ENCODE measurements around the gene SMLR1. TPM values are rescaled to one million over a fixed set of nuclear protein-coding genes. Genes with fewer than 3 reads are reported as not detected.

The SMLR1 gene
- total and polyA plus RNA-seq, 12 donors: 0.08 to 3.9 (median 0.42) TPM; not detected in 3

DNA sequence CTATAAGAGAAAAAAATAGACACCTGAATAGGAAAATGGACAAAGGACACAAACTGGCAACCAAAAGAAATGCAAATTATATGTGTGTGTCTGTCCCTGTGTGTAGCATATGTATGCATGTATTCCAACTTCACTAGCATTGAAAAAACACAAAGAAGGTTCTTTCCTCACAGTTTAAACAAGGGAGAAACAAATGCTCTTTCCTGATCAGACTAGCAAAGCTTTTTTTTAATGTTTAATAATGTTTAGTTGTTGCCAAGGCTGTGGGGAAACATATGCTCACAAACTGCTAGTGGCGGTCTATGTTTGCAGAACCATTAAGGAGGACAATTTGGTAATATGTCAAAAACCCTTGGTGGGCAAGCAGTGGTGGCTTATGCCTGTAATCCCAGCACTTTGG lies 22.4 kb downstream of the SMLR1 start:
- Histone ChIP-seq H3K27ac (no peak overlapping the region), H3K4me3 (no peak overlapping the region), H3K27me3 (no peaks in the 10 kb centered on the region), H3K36me3 (replicated peaks in 1 of 2) (no peaks in the 10 kb centered on the region), H3K4me1 (replicated peaks in 1 of 2) (peaks cover 0 to 6% of the 10 kb centered on the region in 2 donors), H3K9me3 (replicated peaks in 1 of 3) (no peaks in the 10 kb centered on the region)
- TF ChIP-seq, protein P1, sequence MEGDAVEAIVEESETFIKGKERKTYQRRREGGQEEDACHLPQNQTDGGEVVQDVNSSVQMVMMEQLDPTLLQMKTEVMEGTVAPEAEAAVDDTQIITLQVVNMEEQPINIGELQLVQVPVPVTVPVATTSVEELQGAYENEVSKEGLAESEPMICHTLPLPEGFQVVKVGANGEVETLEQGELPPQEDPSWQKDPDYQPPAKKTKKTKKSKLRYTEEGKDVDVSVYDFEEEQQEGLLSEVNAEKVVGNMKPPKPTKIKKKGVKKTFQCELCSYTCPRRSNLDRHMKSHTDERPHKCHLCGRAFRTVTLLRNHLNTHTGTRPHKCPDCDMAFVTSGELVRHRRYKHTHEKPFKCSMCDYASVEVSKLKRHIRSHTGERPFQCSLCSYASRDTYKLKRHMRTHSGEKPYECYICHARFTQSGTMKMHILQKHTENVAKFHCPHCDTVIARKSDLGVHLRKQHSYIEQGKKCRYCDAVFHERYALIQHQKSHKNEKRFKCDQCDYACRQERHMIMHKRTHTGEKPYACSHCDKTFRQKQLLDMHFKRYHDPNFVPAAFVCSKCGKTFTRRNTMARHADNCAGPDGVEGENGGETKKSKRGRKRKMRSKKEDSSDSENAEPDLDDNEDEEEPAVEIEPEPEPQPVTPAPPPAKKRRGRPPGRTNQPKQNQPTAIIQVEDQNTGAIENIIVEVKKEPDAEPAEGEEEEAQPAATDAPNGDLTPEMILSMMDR (IDR thresholded peaks at IDR 0.05): no peak
- TF ChIP-seq POLR2A (IDR thresholded peaks at IDR 0.05): no peak
- intact Hi-C loops (cut with DNase I): loop anchor here (10.0 kb wide), 2 partner anchors 525 to 795 kb away; no protein-coding TSS in a partner anchor
- WGBS, 4 donors: 95 to 98% (median 96%) methylated on average over 1 of the region's 1 CpG
- no peak for DNase-seq

DNA sequence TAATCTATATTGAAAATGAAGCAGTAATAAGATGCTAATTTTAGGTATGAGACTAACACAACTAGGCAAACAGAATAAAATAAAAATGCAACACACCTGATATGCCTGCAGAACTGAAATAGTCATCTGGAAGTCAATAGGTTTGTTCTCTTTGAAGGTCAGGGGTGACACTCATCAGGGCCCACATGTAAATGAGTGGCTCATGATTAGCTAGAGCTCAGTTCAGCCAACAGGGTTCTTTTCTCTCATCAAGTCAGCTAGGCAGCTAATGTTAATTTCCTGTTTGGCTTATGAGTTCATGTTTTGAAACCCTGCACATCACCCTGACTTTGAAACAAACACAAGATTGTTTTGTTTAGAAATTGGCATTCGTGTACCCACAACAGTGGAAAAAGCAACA lies 23.8 kb downstream of the SMLR1 start:
- Histone ChIP-seq H3K4me3 (no peak overlapping the region), H3K9me3 (replicated peaks in 1 of 3) (no peaks in the 10 kb centered on the region), H3K27me3 (no peaks in the 10 kb centered on the region), H3K27ac (no peak overlapping the region), H3K36me3 (replicated peaks in 1 of 2) (no peaks in the 10 kb centered on the region), H3K4me1 (replicated peaks in 1 of 2) (peaks cover 0 to 6% of the 10 kb centered on the region in 2 donors)
- no peak for DNase-seq
- TF ChIP-seq POLR2A (IDR thresholded peaks at IDR 0.05): no peak
- TF ChIP-seq, protein P1 (IDR thresholded peaks at IDR 0.05): no peak
- 67 to 92% (median 73%) methylated on average over 1 of the region's 1 CpG for WGBS, 4 donors
- intact Hi-C loops (cut with DNase I): no loop called here

DNA sequence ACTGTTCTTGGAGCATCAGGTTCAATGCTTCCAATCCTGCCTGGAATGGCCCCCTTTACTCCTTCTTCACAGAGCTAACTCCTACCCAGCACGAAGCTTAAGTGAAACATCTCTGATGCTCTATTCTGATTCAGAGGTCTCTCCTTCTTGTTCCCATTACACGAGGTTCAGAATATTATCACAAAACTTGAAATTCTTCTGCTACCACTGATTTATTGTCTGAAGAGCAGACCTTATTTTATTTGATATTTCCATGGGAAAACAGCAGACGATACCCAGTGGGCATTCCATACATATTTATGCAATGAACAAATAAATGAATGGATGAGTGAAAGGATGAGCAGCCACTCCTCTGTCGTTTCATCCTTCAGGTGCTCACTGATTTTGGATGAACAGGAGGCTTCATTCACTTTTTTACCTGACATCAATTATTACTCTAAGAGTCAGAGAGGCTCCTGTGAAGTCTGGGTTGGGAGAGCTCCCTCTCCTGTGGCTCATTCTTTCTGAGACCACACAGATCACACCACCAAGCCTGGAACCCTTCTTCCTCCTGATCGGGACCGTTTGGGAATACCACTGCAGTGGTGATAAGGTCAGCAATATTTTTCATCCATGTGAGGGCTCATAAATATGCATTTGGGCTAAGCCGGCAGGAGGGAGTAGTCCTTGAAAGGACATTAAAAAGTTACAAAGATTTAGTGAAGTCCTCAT lies 25.8 kb downstream of the SMLR1 start:
- no peaks in the 10 kb centered on the region for H3K9me3 ChIP-seq (replicated peaks in 1 of 3)
- 54 to 67% (median 59%) methylated on average over 7 of the region's 7 CpGs for WGBS, 4 donors
- no peak overlapping the region for H3K27ac ChIP-seq
- no peaks in the 10 kb centered on the region for H3K36me3 ChIP-seq (replicated peaks in 1 of 2)
- no peak overlapping the region for H3K4me3 ChIP-seq
- no peak for DNase-seq
- no peaks in the 10 kb centered on the region for H3K27me3 ChIP-seq
- TF ChIP-seq POLR2A (IDR thresholded peaks at IDR 0.05): no peak
- TF ChIP-seq, protein P1 (IDR thresholded peaks at IDR 0.05): no peak
- peaks cover 0 to 6% of the 10 kb centered on the region in 2 donors for H3K4me1 ChIP-seq (replicated peaks in 1 of 2)
- intact Hi-C loops (cut with DNase I): no loop called here

DNA sequence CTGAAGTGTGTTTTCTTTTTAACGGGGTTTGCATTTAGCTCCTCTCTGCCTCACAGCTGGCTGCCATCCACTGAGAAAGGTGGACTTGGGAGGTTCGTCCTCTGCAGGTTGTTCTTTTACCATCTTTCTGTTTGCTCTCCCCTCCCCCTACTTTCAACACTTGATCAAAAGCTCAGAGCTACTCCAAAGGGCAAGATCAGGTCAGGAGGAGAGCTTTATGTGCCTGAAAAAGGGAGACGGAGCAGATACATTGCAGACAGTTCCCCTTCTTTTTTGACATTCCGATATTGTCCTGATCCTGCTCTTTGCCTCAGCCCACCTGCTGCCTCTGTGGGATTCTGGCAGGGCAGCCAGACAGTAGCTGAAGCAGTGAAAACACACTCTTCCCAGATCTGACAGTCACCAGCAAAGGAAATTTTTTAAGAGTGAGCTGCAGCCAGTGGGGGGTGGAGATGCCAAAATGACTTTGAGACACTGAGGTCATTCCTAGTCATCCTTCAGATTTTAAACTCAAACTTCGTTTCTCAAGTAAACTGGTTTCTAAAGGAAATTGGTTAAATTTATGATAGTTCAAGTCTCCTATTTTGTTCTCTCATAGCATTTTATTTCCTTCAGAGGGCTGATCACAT lies 26.5 kb downstream of the SMLR1 start:
- Histone ChIP-seq H3K4me1 (replicated peaks in 1 of 2) (peaks cover 0 to 6% of the 10 kb centered on the region in 2 donors), H3K4me3 (no peak overlapping the region), H3K36me3 (replicated peaks in 1 of 2) (no peaks in the 10 kb centered on the region), H3K27ac (no peak overlapping the region), H3K9me3 (replicated peaks in 1 of 3) (no peaks in the 10 kb centered on the region), H3K27me3 (no peaks in the 10 kb centered on the region)
- TF ChIP-seq, protein P1 (IDR thresholded peaks at IDR 0.05): no peak
- TF ChIP-seq POLR2A (IDR thresholded peaks at IDR 0.05): no peak
- intact Hi-C loops (cut with DNase I): no loop called here
- DNase-seq: no peak
- WGBS, 4 donors: 48 to 62% (median 54%) methylated on average over 5 of the region's 5 CpGs

Data from adrenal gland (tissue), 12 donors.